Peyer's patch (tissue), 4 donors: ENCODE measurements around the gene ANXA2.

Experiments
- POLR2A ChIP-seq, 2 donors: fragments of 450-650 bp; IDR thresholded peaks; one replicate each; pipeline ENCODE4 v1.5.1; 2017; ENCODE audit warnings: antibody characterized with exemption in 2 of 2, mild to moderate bottlenecking in 2 of 2, moderate library complexity in 2 of 2
- TF ChIP-seq, protein P1 (sequence below), 6 experiments: fragments of 450-650 bp in 4 of 6; fragments of 200-600 bp in 2 of 6; sonication (generic) in 1 of 6; IDR thresholded peaks; one replicate each; pipeline ENCODE4 v1.5.1; 2017 to 2019; ENCODE audit warnings: antibody characterized with exemption in 6 of 6, mild to moderate bottlenecking in 3 of 6, moderate library complexity in 1 of 6

- no peak for TF ChIP-seq POLR2A (IDR thresholded peaks at IDR 0.05)
- TF ChIP-seq, protein P1, sequence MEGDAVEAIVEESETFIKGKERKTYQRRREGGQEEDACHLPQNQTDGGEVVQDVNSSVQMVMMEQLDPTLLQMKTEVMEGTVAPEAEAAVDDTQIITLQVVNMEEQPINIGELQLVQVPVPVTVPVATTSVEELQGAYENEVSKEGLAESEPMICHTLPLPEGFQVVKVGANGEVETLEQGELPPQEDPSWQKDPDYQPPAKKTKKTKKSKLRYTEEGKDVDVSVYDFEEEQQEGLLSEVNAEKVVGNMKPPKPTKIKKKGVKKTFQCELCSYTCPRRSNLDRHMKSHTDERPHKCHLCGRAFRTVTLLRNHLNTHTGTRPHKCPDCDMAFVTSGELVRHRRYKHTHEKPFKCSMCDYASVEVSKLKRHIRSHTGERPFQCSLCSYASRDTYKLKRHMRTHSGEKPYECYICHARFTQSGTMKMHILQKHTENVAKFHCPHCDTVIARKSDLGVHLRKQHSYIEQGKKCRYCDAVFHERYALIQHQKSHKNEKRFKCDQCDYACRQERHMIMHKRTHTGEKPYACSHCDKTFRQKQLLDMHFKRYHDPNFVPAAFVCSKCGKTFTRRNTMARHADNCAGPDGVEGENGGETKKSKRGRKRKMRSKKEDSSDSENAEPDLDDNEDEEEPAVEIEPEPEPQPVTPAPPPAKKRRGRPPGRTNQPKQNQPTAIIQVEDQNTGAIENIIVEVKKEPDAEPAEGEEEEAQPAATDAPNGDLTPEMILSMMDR (IDR thresholded peaks at IDR 0.05) = no peak
These were observed 46.7 kb downstream of the ANXA2 start for GRCh38 chr15:60351066-60351465.
